ENCODE measurements around the gene MRPL10.
A peak's percentile ranks its signal among the peaks of the same experiment; 100 is the strongest.

Gene MRPL10

DNA sequence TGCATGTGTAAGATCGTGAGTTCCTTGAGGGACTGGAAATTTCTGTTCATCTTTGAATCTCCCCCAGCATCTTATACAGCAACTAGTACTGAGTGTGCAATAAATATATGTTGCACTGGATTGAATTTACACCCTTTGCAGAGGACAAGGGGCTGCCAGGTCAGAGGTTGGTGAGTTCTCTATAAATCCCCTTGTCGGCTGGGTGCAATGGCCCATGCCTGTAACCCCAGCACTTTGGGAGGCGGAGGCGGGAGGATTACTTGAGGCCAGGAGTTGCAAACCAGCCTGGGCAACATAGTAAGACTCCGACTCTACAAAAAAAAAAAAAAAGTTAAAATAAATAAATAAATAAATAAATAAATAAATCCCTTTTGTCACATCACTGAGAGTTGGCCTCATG is 29.0 kb upstream of the MRPL10 start:
- no peak for DNase-seq (ENCODE audit: extremely low read depth in 1 of 2, low read depth in 1 of 2)

DNA sequence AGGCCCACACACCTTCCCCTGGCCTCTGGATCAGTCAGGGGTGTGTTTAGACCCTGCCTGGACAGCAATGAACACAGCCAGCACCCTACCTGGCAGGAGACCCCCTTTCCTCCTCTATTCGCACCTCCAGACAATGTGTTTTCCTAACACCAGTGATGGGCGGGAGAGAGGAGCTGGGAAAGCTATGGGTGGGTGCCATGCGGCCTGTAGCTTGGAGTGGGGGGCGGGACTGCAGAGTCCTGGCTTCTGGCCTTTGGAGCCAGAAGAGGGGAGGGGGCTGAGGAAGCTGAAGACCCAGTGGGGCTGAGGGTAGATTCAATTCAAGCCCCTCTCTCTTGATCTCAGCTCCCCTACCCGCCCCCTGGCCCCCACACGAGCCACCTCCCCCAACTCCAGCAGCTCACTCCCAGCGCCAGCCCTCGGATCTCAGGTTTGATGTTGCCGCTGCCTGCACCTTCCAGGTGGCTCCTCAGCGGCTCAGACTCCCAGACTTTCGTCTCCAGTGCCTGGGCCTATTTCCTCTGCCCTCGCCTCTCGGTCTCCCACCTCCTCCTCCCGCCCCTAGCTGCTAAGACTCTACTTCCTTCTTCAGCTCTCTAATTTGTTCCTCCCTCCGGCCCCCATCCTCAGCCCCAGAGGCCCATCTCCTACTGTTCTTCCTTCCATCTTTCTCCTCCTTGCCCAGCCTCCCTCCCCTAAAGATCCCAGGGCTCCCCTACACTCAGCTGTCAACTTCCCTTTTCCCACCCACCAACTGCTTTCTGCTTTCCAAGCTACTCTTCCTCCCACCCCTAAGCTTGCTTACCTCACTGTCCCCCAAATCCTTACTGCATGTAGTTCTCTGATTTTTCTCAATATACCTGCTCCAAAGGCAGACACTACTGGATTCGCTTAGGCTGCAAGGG is 26.5 kb upstream of the MRPL10 start:
- no peak for DNase-seq (ENCODE audit: extremely low read depth in 1 of 2, low read depth in 1 of 2)

DNA sequence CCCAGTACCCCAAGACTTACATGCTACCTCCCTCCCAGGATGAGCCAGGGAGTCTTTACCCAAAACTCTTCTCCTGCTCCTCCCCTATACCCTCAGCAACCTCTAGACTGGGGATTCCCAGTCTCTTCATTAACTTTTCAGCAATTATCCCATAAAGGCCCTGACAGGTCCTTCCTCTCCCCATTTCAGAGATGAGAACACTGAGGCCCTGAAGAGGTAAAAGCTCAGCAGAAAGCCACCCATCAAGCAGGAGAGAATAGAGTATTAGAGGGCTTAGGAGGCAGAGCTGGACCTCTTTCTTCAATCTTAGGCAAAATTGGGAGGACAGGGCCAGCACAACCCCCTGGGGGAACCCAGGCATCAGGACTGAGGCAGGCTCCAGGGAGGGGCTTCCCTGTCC is 25.5 kb upstream of the MRPL10 start:
- DNase-seq (ENCODE audit: extremely low read depth in 1 of 2, low read depth in 1 of 2), result no peak

DNA sequence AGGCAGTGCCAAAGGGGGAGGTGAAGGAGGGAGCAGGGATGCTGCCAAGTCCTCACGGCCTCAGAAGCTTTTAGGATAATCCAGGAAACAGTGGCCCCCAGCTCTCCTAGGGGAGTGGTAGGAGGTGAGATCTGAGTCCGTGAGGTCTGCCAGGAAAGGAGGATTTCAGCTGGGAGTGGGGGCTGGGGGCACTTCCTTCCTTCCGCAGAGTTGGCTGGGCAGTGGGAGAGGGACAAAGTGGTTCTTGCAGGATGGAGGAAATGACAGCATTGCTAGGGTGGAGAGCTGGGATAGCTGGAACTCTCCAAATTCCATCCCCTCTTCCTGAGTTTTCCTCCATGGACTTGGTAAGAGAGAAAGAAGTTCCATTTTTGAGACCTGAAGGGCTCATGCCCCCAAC is 24.4 kb upstream of the MRPL10 start:
- DNase-seq (ENCODE audit: extremely low read depth in 1 of 2, low read depth in 1 of 2), result no peak

DNA sequence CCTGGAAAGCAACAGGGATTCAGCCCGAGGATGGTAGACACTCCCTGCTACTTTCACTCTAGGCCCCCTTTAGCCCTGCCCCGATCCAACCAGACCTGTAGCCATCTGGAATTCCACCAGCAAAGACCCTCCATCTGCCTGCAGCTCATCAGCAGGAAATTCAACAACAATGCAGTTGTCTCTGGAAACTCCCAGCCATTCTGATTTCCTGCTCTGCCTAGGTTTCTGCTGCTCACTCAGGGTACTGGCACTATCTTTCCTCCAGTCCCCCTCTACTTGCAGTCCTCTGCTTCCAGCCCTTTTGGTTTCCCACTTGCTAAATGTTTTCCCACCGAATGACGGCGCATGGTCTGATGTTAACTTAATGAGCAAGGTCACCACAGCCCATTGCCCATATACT is 22.3 kb upstream of the MRPL10 start:
- no peak for DNase-seq (ENCODE audit: extremely low read depth in 1 of 2, low read depth in 1 of 2)

DNA sequence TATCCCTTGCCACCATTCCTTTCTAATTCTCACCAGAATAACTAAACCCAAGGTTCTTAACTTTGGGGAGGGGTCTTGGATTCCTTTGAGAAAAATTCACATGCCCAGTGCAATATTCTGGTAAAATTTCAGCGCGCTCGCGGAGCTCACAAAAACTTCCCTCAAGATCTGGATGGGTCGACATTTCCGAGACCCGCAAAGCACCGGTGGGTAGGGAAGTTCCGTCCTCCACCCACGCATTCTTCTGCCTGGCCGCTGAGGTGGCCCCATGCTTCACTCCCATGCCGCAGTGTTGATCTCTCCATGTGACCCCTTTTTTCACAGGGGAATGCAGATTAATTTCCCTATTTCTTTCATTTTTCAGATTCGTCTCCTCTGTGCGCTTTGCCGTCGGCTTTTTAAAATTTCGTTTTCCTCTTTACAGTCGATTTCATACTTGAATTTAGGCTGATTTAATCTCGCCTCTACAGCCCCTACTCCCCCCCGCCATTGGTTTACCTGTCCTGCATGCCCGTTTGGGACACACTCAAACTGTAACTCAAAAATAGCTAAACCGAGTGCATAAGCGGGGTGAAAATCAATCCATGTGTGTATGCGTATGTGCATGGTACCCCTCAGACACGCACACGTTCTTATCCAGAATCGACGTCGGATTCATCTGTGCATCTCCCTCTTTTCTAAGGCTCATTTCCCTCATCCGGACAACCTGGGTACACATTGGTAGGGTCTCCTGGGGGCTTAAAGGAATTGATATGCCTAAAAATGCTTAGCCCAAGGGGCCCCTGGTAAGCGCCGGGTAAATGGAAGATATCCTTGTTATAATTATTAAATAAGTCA is 21.0 kb upstream of the MRPL10 start:
- DNase-seq (ENCODE audit: extremely low read depth in 1 of 2, low read depth in 1 of 2), result no peak

DNA sequence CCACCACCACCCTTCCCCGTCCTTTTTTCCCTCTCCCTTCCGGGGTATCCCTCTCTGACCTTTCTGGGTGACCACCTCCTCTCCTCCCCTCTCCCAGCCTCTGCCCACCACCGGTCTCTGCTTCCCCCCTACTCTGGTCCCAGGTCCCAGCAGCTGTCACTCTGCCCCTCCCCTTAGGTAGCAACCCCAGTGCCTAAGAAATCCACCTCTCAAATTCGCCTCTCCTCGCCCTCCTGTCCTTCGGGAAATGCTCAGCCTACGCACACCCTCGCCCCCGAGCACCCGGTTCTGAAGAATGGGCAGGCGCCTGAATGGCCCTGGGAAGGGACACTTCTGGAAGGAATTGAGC is 20.4 kb upstream of the MRPL10 start:
- DNase-seq (ENCODE audit: extremely low read depth in 1 of 2, low read depth in 1 of 2), result no peak

DNA sequence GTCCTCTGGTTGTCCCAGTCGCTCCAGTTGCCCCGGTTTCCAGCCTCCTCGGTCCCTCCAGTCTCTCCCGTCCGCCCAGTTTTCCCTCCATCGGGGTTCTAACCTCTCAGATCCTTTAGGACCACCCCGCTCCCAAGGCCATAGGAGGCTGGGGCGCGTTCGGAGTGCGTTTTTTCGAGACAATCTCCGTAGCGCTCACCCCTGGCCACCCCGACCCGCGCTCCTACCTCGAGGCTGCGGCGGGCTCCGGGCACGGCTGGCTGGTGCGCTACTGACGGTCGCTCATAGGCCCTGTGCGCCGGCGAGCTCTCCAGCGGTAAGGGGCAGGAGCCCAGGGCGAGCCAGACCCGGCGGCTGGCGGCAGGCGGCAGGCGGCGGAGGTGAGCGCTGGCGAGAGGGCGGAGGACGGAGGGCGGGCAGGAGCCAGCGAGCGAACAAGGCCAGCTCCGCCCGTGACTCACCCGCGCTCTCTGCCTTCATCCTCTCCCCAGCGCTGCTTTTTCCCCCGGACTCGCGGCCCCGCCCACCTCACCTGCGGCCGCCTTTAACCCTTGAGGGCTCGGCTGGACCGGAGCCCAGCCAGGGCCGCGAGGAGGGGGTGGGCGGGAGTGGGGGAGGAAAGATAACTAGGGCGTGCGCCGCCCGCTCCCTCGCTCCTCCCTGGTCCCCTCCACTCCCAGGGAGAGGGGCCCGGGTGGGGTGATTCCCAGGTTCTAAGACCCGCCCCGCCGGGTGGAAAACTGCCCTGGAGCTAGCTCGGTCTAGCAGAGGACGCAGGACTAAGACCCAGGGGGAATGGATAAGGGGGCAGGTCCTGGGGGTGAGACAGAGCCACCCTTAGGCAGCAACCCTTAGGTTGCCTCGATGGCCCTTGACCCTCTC is 19.6 kb upstream of the MRPL10 start, which contains the start of gene SP6:
TSS of gene SP6 (minus strand) at position 472 of the 882 bp plus-strand sequence. CDS start 2,734 bp downstream, outside the sequence.
- peak; percentile 52 to 67 for DNase-seq (ENCODE audit: extremely low read depth in 1 of 2, low read depth in 1 of 2)

DNA sequence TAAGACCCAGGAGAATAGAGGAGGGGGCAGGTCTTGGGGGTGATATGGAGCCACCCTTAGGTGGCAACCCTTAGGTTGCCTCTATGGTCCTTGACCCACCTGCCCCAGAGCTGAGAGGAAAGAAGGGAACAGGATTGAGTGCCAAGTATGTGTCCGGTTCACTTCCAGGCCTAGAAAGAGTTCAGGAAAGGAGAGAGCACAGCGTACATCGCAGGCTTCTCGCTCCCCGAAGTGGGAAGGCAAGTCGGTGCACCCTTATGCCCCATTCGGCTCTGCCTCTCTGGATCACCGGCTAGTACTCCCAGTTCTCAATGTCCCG is 19.0 kb upstream of the MRPL10 start:
- DNase-seq (ENCODE audit: extremely low read depth in 1 of 2, low read depth in 1 of 2), result no peak

DNA sequence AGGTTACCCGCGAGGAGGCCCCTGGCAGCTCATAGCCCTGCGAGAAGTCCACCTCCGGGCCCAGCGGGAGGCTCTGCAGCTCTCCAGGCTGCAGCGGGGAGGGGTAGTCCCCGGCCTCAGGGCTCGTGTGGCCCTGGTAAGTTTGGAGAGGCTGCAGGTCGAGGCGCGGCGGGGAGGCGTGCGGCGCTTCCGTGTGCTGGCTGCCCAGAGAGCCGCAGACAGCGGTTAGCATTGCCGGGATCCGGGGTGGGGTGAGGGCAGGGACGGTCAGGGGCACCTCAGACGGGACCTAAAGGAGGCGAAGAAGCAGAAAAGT is 16.8 kb upstream of the MRPL10 start:
- no peak for DNase-seq (ENCODE audit: extremely low read depth in 1 of 2, low read depth in 1 of 2)

DNA sequence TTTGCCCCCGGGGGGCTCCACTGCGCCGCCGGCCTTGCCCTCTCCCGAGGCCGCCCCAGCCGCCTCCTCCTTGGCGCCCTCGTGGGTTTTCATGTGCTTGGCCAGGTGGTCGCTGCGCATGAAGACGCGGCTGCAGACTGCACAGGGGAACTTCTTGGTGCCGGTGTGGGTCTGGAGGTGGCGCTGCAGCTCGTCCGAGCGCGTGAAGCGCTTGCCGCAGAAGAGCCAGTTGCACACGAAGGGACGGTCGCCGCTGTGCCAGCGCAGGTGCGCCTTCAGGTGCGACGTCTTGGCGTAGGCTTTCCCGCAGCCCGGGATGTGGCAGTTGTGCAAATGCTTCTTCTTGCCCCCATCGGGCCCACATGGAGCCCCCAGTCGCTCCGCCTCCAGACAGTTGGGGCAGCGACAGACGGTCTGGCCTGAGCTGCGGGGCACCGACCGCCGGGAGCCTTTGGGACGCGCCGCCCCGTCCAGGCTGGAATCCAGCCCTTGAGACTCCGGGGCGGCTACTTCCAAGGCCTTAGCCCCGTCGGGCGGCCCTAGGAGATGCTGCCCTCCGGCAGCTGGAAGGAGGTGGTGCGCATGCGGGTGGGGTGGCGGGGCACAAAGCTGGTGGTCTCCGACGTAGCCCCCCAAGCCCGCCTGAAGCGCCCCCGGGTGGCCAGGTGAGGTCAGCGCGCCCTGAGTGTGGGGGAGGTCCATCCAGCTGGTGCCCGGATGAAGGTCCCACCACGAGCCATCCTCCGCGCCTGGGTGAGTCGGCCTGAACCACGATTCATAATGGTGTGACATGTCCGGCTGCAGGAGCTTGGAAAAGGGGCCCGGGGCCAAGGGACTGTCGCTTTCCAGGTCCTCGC is 16.2 kb upstream of the MRPL10 start:
- DNase-seq (ENCODE audit: extremely low read depth in 1 of 2, low read depth in 1 of 2), result no peak

DNA sequence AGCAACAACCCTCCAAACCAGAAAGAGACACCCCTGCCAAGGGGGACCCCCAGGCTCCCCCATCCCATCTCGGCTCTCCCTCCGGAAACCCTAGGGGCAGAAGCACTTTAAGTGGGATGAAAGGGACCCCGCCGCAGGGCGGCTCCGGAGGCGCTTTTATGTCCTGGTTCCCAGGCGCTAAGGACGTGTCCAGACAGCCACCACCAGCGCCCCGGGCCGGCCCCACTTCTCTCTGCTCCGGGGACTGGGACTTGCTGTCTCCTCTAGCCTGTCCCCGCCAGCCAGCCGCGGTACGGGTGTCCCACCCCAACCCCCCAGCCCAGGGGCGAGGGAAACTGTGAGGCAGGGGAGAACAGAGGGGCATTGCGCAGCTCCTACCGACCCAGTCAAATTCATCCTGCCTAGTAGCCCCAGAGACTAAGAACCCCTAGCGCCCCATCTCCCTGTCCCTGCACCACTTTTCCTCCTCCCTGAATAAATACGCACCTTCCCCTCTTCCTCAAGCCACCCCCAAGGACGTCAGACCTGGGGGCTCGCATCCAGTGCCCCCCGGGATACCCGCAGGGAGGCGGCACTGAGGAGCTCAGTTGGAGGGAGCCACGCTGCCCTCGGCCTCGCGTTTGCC is 15.5 kb upstream of the MRPL10 start:
- no peak for DNase-seq (ENCODE audit: extremely low read depth in 1 of 2, low read depth in 1 of 2)

DNA sequence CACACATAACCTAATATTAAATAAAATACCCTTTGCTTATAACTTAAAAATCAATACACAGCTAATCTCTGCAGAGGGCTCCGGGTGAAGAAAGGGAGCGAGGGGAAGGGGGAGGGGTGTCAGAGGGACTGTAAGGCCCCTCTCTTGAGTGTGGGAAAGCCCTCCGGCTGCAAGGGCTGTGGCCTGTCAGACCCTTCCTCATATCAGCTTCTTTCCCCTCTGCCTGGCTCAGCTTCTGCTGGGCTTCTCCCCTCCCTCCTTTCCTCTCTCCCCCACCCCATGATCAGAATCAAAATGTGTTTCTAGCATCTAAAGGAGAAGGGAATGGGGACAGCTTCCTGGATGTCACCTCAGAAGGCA is 14.4 kb upstream of the MRPL10 start:
- no peak for DNase-seq (ENCODE audit: extremely low read depth in 1 of 2, low read depth in 1 of 2)

DNA sequence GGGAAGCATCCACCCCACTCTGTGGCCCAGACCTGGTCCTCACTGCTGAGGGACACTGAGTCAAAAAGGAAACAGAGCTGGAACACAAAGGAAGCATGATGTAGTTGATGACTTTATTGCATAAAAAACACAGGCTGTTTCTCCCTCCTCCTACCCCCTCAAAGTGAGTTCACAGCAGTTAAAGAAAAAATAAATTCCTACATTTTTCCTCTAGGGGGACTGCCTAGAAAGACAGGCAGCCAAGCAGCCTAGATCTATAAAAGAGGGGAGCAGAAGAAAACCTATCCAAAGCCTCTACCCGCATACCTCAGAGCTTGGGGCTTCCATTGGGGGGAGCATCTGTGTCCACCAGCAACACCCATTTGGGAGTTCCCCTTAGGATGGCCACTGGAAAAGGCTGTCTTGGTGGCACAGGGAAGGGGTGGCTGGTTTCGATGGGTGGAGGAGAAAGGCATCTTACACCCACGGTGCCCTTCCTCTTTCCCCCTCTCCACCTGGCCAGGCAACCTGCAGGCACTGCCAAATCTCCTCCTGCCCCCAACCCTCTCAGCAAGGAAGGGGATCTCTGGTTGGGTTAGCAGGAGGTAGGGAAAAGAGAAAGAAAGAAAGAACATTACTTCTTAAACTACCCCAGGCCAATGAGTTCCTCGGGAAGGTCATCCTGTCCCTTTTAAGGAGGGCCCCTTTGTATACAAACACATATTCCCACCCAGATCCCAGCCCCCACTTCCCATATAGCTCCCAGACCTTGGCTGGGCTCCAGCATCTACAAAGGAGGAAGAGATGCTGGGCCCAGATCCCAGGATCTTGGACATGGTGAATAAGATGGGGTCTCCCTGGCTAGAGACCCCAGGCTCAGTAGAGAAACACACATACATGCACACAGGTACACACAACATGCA is 13.7 kb upstream of the MRPL10 start:
- DNase-seq (ENCODE audit: extremely low read depth in 1 of 2, low read depth in 1 of 2), result no peak

DNA sequence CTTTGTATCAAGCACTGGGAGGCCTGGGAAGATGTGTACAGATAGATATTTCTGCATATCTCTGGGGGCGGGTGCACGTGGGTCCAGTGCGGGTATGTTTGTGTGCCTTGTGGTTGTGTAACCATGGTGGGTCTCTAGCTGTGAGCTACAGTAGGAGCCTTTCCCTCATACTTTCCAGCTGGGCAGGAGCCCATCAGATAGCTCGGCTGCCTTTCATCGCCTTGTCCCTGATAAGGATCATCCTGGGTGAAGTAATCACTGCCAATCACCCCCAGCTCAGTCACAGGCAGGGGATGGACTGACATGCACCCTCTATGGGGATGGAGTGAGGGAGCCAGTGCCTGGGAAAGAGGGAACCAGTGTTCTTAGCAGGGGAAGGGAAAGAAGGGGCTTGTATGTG is 12.9 kb upstream of the MRPL10 start:
- DNase-seq (ENCODE audit: extremely low read depth in 1 of 2, low read depth in 1 of 2), result no peak

DNA sequence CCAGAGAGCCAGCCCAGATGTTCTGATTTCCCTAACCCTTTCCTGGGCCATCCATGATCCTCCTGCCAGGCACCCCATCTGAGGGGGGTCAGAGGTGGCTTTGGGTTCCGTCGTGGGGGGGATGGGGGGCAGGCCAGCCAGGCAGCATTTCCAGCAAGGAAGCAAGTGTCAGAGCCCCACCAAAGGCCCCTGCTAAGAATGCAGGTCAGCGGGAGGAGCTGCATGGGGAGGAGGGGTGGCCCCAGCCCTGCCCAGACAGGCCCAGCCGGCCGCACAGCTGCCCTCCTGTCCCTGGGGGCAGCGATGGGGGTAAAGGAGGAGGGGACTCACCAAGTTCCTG is 12.0 kb upstream of the MRPL10 start:
- DNase-seq (ENCODE audit: extremely low read depth in 1 of 2, low read depth in 1 of 2), result no peak

DNA sequence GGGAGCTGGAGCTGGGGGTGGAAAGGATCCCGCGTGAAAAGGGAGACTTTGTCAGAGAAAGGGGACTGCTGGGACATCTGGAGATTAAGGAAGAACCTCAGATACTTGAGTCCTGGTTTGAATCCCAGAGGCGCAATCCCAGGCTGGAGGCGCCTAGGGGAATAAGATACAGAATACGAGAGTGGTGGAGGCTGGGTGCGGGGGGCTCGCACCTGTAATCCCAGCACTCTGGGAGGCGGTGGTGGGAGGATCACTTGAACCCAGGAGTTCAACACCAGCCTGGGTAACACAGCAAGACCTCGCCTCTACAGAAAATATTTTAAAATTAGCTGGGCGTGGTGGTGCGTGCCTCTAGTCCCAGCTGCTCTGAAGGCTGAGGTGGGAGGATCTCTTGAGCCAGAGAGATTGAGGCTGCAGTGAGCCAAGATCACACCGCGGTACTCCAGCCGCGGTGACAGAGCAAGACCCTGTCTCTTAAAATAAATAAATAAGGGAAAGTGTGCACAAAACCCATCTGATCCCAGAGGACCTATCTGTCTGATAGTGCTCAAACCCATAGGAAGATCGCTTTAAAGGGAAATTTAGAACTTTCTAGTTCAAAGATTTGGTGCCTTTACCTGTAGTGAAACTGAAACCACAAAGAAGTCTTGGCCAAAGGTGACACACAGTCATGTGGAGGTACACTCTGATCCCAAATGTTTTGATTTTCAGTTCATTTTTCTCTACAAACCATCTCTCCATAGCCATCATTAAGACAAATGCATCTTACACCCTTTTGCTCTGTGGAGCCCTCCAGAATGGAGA is 10.3 kb upstream of the MRPL10 start:
- no peak for DNase-seq (ENCODE audit: extremely low read depth in 1 of 2, low read depth in 1 of 2)

DNA sequence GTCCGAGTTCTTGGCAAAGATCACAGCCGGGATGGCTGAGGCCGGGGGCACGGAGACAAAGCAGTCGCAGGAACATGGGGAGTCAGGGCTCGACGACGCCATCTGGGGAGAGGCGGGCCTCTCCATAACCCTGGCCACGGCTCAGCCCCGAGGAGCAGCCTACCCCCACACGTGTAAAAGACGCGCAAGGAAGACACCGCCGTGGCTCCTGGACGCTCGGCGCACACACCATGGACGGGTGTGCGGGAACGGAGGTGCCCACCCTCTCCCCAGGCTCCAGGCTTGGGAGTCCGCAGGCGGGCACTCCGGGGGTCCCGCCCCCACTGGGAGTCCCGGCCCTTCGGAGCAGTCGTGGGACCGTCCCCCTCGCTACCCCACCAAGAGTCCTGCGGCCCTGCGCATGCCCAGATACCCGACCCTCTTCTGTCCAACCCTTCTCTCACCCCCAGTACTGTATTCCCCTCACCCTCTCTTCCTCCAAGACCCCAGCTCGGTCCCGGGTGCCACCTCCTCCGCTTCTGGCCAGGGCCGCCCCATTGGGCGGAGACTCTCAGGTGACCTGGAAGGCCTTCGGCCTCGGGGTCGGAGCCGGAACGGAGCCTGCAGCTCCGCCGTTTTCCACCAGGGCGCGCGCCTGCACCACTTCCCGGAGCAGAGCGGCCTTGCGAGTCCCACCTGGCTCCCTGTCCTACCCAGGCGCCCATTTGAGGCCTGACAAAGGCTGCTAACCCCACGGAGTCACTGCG is 9.6 kb upstream of the MRPL10 start, which contains the start of gene SCRN2:
TSS of gene SCRN2 (minus strand) at position 532 of the 746 bp plus-strand sequence. CDS start at position 102, 430 bp downstream.
- DNase-seq (ENCODE audit: extremely low read depth in 1 of 2, low read depth in 1 of 2), result peak; percentile 75 to 80
